Activated naive CD4-positive, alpha-beta T cell (primary cell): ENCODE measurements around the gene ZGPAT.

Source experiments
- DNase-seq, 4 experiments: peaks; one replicate each; lab custom pipeline; 2025; lab: John Stamatoyannopoulos, UW

ZGPAT gene

GRCh38 chr20:63782521-63782971 is 74.7 kb downstream of the ZGPAT start:
- no peak for DNase-seq

- DNase-seq: no peak
Measured at GRCh38 chr20:63783970-63784369, 76.1 kb downstream of the ZGPAT start.

- no peak for DNase-seq
Measured at GRCh38 chr20:63785691-63786131, 77.9 kb downstream of the ZGPAT start.
